Measurements from ENCODE around the gene NOS1AP.
A peak's percentile ranks its signal among the peaks of the same experiment; 100 is the strongest.

The NOS1AP gene

GRCh38 chr1:162319493-162320175 is 250.1 kb downstream of the NOS1AP start:
- Histone ChIP-seq H3K9me3 (no peaks in the 10 kb centered on the region), H3K4me3 (ENCODE audit: low read depth in 1 of 2, low read length in 1 of 2) (no peak overlapping the region), H3K4me1 (ENCODE audit: control insufficient read depth in 1 of 2, insufficient read depth in 1 of 2, low read depth in 1 of 2, low read length in 1 of 2) (peaks cover 36 to 38% of the 10 kb centered on the region in 2 experiments), H3K27me3 (no peaks in the 10 kb centered on the region), H3K27ac (no peak overlapping the region), H3K36me3 (no peaks in the 10 kb centered on the region)
- TF ChIP-seq, protein P1, sequence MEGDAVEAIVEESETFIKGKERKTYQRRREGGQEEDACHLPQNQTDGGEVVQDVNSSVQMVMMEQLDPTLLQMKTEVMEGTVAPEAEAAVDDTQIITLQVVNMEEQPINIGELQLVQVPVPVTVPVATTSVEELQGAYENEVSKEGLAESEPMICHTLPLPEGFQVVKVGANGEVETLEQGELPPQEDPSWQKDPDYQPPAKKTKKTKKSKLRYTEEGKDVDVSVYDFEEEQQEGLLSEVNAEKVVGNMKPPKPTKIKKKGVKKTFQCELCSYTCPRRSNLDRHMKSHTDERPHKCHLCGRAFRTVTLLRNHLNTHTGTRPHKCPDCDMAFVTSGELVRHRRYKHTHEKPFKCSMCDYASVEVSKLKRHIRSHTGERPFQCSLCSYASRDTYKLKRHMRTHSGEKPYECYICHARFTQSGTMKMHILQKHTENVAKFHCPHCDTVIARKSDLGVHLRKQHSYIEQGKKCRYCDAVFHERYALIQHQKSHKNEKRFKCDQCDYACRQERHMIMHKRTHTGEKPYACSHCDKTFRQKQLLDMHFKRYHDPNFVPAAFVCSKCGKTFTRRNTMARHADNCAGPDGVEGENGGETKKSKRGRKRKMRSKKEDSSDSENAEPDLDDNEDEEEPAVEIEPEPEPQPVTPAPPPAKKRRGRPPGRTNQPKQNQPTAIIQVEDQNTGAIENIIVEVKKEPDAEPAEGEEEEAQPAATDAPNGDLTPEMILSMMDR (IDR thresholded peaks at IDR 0.05) = no peak

DNA sequence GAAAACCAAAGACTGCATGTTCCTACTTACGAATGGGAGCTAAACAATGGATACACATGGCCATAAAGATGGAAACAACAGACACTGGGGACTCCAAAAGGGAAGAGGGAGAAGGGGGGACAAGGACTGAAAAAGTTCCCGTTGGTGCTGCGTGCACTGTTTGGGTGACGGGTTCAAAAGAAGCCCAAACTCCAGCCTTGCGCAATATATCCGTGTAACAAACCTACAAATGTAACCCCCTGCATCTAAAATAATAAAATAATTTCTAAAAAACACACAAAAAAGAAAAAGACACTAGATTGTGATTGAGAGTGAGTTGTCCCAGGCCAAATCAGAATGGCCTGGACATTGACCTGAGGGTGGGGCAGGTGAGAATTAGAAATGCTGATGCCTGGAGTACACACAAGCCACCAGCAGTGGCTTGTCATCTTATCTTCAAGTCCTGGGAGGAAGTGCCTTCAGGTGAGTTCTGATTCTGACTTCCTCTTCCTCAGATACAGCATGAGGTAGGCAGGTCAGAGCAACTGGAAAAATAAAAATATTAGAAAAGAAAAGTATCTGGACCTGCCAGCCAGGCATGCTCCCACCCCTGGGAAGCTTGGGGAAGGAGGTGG is 252.4 kb downstream of the NOS1AP start:
- Histone ChIP-seq H3K4me3 (ENCODE audit: low read depth in 1 of 2, low read length in 1 of 2) (no peak overlapping the region), H3K36me3 (no peaks in the 10 kb centered on the region)
- TF ChIP-seq, protein P1 (IDR thresholded peaks at IDR 0.05) = no peak

DNA sequence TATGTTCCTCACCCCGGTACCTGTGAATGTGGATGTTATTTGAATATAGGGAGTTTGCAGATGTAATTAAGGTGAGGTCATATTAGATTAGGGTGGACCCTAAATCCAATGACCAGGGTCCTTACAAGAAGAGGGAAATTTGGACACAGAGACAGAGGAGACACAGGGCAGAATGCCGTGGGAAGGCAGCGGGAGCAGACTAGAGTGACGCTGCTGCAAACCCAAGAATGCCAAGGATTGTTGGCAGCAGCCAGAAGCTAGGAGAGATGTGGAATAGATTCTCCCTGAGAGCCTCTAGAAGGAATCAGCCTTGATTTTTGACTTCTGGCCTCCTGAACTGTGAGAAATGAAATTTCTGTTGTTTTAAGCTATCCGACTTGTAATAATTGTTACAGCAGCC is 253.5 kb downstream of the NOS1AP start:
- TF ChIP-seq, protein P1 (IDR thresholded peaks at IDR 0.05) = no peak
- H3K4me3 ChIP-seq (ENCODE audit: low read depth in 1 of 2, low read length in 1 of 2) = no peak overlapping the region
- no peaks in the 10 kb centered on the region for H3K9me3 ChIP-seq
- H3K36me3 ChIP-seq = no peaks in the 10 kb centered on the region
- H3K4me1 ChIP-seq (ENCODE audit: control insufficient read depth in 1 of 2, insufficient read depth in 1 of 2, low read depth in 1 of 2, low read length in 1 of 2) = peaks cover 23% of the 10 kb centered on the region in 2 experiments
- H3K27me3 ChIP-seq = no peaks in the 10 kb centered on the region
- no peak overlapping the region for H3K27ac ChIP-seq

More for the DNA sequence above, 252.4 kb downstream of the NOS1AP start:
- H3K4me1 ChIP-seq (ENCODE audit: control insufficient read depth in 1 of 2, insufficient read depth in 1 of 2, low read depth in 1 of 2, low read length in 1 of 2) = peaks cover 23% of the 10 kb centered on the region in 2 experiments
- H3K27me3 ChIP-seq = no peaks in the 10 kb centered on the region
- H3K9me3 ChIP-seq = no peaks in the 10 kb centered on the region
- no peak overlapping the region for H3K27ac ChIP-seq

GRCh38 chr1:162324396-162324795 is 254.9 kb downstream of the NOS1AP start:
- H3K27me3 ChIP-seq = no peaks in the 10 kb centered on the region
- H3K4me3 ChIP-seq (ENCODE audit: low read depth in 1 of 2, low read length in 1 of 2) = no peak overlapping the region
- TF ChIP-seq, protein P1 (IDR thresholded peaks at IDR 0.05) = no peak
- H3K4me1 ChIP-seq (ENCODE audit: control insufficient read depth in 1 of 2, insufficient read depth in 1 of 2, low read depth in 1 of 2, low read length in 1 of 2) = peaks cover 30 to 34% of the 10 kb centered on the region in 2 experiments
- H3K9me3 ChIP-seq = no peaks in the 10 kb centered on the region
- no peak overlapping the region for H3K27ac ChIP-seq
- H3K36me3 ChIP-seq = no peaks in the 10 kb centered on the region

- no peak overlapping the region for H3K4me3 ChIP-seq (ENCODE audit: low read depth in 1 of 2, low read length in 1 of 2)
- TF ChIP-seq, protein P1 (IDR thresholded peaks at IDR 0.05) = no peak
- peaks cover 33 to 39% of the 10 kb centered on the region in 2 experiments for H3K4me1 ChIP-seq (ENCODE audit: control insufficient read depth in 1 of 2, insufficient read depth in 1 of 2, low read depth in 1 of 2, low read length in 1 of 2)
- H3K9me3 ChIP-seq = no peaks in the 10 kb centered on the region
- H3K36me3 ChIP-seq = no peaks in the 10 kb centered on the region
- H3K27me3 ChIP-seq = no peaks in the 10 kb centered on the region
- peak overlapping the region; percentile 78 for H3K27ac ChIP-seq
These were observed 257.1 kb downstream of the NOS1AP start for GRCh38 chr1:162326559-162326958.
